Stimulated activated CD4-positive, alpha-beta T cell treated with anti-CD3 and anti-CD28 coated beads, TNF-alpha, amount 100 ng/mL, for 48 hours (primary cell): ENCODE measurements around the gene CACNA2D3.
"Not testable (repeated sequence)": the region's sequence is repeated elsewhere in the genome, so short reads cannot be mapped to it uniquely, and the experiment has no call there.

Source experiments
- DNase-seq, 3 donors: peaks; one replicate each; pipeline ENCODE4 v3.0.0-alpha.2; 2020; ENCODE audit warnings: low read depth in 3 of 3

CACNA2D3 gene

DNA sequence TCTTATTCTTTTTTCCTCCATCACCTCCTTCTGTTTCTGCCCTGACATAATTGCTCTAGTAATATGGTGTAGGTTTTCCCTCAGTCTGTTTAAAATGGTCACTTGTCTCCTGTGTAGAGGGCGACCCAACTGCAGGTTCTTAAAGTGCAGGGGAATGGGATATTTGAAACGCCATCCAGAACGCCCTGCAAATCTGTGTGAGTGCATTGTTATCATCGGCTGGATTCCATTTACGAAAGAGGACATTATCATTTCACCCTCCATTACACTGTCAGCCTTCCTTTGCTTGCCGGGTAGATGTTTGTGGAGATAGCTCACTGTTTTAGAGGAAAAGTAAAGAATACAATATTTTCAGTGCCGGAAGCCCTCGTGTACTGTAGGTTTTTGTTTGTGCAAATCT, 451.5 kb downstream of the CACNA2D3 start:
- DNase-seq, result no peak

DNA sequence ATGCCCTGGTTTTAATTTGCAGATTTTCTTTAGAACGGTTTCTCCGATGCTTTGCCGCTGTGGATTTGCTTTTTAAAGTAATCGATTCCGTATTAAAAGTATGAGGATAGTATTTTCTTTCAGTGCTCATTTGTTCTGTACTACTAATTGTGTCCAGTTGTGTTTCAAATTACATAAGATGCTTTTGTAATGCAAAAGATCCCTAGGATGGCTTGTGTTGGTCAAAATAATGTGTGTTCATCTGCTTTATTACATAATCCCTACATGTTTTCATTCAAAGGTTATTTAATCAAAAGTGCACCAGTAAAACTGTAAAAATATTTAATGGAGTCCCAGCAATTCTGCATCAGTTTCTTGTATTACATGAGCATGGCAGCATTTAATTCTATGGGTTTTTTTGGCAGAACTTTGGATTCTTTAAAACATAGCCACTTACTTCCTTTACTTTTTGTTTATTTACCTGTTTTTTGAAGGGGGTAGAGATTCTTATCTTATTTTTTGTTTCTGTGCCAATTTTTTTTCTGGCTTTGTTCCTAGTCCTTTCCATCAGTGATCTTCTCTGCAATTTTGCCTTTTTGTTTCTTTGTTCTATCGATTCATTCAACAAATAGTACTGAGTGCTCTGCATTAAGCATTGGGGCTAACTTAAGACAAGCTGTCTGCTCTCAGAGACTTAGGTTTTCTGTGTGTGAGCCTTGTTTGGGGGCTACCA, 452.7 kb downstream of the CACNA2D3 start:
- DNase-seq, result no peak

DNA sequence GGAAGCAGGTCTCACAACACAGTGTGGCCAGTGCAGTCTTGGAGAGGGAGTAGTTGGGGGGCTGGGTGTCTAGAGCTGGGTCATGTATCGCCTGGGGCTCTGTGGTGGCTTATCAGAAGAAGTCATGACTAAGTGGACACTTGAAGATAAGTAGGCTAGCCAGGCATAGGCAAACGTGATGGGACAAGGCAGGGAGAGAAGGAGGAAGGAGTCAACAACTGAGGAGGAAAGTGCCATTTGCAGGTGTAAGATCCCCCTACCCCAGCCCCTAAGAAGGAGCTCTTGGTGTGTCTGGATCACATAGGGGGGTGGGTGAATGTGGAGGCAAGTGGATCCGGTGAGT, 453.2 kb downstream of the CACNA2D3 start:
- no peak for DNase-seq

DNA sequence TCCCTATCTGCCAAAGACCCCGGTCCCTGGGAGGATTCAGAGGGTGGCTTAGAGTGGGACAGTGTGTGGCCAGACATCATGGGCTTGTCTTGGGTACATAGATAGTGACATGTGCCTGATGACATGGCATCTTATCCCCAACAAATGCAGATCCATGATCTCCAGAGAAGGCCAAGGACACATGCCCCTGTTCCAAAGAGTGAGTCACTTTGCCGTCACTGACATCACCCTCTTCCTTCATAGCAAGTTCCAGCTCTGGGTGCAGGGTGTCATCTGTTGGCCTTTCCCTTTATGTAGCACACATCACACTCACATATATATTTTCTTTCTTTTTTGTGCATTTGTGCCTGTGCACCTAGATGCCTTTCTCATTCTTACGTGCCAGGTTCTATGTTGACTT, 455.0 kb downstream of the CACNA2D3 start:
- no peak for DNase-seq

DNA sequence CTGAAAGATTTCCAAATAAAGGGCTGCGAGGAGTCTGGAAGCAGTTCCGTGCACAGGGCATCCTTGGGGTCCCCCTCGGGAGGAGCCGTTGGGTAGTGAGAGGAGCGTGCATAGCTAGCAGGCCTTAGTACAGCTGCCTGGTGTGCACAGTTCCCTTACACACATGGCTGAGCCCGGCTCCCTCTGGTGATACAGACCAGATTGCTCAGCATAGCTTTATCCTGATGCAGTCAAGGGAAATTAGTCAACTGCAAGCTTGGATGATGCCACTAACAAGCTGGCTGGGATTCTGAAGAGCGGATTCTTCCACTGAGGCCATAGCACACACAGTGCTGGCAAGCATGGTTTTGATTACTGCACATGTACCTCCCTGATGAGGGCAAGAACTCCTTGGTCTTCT, 456.1 kb downstream of the CACNA2D3 start:
- no peak for DNase-seq

DNA sequence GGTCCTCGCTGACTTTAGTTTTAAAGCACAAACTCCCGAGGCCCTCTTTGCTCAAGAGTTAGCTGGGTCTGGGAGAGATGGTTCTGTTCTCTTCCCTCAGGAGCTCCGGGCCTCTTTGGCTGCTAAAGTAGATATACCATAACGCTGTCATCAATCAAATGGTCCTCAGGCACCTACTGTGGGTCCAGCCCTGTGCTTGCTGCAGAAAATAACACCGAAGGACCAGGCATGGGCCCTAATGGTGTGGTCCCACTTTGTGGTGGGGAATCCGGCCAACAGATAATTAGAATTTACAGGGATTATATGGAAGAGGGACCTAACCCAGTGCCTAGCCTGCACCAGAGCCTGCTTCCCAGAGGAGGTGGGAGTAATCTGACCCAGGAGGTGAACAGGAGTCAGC, 458.1 kb downstream of the CACNA2D3 start:
- no peak for DNase-seq

DNA sequence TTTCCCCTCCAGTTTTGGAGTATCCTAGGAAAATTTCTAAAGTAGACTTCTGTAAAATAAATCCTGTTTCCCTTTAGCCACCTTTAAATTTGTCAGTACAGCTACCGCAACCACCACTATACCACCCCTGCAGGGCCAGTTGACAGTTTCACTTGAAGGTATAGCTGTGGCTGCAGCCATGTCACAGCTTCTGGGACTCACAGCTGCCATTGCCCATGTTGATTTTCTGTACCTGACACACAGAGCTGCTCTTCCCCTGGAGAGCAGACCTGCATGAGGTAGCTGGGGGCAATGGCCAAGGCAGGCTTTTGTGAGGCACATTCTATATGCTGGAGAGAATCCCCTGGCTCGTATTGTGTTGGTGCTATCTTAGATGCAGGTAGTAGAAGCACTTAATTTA, 460.1 kb downstream of the CACNA2D3 start:
- DNase-seq, result no peak

DNA sequence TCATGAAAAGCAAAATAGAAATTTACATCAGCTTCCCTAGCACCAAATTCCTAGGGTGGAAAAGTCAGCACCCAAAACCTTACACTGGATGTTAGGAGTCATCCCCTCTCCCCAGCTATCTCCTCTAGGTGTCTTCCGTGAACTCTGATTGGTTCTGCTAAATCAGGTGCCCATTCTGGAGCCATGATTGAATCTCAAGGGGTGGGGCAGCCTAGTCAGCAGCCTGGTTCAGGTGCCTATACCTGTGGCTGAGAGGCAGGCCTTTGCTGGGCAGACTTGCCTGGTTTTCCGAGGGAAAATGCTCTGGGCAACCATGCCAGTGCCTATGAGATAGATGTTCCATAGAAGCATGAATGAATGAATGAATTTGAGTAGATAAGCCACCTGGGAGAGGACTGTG, 468.8 kb downstream of the CACNA2D3 start:
- no peak for DNase-seq

DNA sequence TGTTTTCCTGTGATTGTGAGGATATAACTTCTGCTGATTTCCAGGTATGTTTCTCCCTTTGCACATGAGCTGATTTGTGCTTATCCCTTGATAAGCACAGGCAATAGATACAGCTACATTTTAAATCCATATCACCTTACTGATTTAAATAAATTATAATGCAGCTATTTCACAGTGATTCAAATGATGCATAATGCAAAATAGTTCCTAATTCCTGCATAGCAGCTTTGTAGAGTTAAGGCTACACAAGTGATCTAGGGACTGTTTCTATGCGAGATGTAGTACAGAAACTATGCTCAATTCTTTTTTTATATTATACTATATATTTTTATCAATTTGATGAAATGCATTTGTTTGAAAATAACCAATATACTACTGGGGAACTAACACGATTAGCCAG, 471.3 kb downstream of the CACNA2D3 start:
- DNase-seq, result no peak

DNA sequence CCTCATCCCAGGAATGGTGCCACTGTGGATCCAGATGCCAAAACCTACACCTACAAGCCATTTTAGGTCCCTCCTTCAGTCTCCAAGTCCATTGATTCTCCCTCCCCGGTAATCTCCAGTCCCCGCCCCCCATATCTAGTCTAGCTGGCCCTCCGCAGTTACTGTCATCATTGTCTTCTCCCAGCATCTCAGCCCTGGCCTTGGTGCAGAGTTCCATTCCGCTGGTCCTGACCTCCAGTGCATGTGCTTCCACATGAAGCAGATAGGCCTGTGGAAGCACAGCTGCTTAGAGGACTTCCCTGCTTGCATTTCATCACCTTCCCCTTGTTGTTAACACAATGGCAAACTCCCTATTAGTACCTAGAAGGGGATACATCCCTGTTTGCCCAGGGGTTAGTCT, 473.7 kb downstream of the CACNA2D3 start:
- DNase-seq, result no peak

DNA sequence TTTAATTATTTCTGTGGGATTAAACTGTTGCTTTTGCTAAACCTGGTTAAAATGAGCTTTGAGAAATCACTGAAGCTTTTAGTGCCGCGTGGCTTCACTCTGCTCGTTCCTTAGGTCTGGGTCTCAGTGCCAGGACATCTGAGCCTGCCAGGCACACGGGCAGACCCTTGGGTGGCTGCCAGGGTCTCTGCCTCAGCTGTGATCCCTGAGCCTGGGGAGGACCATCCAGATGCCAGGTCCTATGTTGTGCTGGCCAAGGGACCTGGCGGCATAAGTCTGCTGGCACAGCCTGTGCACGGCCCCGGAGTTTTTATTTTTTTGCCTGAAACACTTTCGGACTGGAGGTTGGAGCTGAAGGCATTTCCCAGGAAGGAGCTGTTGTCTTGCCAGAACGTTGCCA, 477.4 kb downstream of the CACNA2D3 start:
- no peak for DNase-seq

DNA sequence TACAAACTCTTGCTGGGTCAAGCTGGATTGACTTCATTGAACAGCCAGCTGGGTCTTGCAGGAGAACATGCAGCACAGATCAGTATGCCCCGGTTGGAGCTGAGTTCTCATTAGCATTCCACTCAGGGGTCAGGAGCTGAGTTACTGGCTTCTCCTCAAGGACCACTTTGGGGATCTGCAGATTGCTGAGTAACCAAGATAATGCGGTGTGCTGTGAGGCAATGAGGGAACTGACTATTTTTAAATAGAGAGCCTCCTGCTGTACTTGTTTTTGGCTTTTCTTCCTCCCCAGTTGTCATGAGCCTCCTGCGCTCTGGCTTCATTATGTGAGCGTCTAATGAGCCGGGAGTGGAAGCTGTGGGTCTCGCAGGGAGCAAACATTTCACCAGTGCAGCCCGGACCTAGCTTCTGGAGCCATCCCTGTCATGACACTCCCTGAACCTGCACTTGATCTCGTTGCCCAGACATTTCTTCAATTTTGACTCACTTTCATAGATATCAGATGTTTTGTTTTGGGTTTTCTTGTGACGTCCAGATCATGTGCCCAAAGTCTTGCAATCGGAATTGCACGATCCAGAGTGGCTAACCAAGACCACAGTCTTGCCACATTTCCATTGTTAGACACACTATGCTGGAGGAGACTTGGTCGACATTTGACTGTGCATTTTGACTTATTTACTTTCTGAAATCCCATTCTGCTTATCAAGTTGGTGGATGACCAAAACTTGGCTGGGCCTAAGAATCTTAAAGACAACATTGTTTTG, 478.3 kb downstream of the CACNA2D3 start:
- no peak for DNase-seq

DNA sequence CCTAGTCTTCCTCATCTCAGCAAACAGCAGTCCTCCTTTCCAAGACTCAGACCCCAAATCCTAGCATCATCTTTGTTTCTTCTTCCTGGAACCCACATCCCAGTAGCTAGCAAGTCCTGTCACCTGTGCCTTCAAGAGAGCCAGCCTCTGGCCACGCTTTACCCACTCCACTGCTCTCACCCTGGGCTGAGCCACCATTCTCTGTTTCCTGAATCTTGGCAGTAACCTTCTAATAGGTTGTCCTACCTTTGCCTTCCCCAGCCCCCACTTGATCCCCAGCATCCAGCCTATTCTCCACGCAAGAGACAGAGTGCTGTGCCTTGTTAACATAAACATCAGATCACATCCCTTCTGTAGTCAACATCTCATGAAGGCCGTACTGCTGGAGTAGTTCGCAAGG, 482.1 kb downstream of the CACNA2D3 start:
- DNase-seq, result no peak

DNA sequence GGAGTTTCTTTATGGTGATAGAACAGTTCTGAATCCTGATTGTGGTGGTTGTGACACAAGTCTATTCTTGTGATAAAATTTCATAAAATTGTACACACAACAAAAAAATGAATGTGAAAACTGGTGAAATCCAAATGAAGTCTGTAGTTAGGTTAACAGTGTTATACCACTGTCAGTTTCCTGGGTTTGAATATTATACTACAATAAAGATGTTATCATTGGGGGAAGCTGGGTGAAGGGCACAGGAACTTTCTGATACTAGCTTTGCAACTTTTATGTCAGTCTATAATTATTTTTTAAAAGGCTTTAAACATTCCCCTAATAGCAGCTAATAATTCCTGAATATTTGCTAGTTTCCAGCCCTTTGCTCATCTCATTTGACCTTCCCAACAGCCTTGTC, 485.7 kb downstream of the CACNA2D3 start:
- no peak for DNase-seq

DNA sequence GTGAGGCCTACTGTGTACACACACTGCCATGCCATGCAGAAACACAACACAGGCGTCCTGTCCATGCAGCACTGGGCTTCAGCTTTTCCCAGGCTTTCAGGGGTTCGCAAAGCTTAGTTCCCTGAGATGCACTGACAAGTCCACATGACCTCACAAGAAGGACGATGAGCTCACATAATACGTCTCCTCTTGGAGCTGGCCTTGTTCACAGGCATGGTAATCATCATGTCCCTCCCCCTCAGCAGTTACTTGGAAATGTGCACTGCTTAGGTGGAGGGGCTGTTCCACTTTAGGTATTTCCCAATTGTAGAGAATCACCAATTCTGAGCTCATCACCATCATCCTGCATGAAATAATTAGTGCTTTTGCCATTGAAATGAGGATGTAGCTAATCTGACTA, 496.7 kb downstream of the CACNA2D3 start:
- DNase-seq, result no peak

DNA sequence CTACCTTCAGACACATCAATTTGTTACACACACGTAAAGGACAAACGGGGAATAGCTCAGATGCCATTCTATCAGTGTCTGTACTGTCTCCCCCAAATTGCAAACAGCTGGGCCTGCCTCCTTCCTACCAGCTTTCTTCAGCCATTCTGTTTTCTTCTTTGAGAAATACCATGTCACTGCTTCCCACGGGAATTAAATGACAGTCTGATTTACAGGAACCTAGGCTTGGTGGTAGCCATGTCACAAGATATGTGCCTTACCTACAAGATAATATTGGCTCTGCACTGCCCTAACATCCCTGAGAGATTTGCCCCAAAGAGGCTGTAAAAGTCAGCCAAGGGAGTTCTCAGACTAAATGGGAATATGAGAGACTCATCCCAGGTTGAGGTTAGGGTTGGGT, 497.2 kb downstream of the CACNA2D3 start:
- DNase-seq, result no peak

DNA sequence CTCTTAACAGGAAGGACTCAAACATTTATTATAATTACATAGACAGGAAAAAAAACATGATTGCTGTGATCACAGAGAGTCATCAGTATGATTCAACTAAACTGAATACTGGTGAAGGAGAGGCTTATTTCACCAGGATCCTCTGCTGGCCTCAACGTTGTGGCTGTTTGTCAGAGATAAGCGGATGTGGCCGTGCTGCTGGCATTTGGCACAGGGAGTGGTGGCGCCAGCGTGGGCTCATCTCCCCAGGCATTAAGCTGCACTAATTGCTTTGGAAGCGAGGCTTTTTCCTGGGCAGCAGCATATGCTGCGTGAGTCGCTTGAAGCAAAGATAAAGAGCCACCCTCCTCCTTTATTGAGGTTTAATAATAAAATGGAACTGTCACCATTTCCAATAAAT, 498.8 kb downstream of the CACNA2D3 start:
- no peak for DNase-seq

DNA sequence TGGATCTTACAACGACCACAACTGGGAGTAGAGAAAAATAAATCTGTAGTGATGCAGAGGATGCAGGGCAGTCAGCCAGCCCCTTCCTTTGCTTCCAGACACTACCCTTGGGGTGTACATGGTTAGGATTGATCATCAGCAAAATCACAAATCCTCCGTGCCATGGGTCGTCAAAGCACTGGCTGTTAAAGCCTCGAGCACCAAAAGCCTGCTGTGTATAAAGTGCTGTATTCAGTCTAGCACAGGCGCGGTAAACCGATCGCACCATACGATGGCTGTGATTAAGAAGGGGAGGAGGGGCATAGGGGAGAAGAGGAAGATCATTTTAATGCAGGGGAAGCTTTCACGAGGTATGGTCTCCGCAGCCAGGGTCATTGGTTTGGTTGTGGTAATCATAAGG, 500.3 kb downstream of the CACNA2D3 start:
- DNase-seq, result no peak

DNA sequence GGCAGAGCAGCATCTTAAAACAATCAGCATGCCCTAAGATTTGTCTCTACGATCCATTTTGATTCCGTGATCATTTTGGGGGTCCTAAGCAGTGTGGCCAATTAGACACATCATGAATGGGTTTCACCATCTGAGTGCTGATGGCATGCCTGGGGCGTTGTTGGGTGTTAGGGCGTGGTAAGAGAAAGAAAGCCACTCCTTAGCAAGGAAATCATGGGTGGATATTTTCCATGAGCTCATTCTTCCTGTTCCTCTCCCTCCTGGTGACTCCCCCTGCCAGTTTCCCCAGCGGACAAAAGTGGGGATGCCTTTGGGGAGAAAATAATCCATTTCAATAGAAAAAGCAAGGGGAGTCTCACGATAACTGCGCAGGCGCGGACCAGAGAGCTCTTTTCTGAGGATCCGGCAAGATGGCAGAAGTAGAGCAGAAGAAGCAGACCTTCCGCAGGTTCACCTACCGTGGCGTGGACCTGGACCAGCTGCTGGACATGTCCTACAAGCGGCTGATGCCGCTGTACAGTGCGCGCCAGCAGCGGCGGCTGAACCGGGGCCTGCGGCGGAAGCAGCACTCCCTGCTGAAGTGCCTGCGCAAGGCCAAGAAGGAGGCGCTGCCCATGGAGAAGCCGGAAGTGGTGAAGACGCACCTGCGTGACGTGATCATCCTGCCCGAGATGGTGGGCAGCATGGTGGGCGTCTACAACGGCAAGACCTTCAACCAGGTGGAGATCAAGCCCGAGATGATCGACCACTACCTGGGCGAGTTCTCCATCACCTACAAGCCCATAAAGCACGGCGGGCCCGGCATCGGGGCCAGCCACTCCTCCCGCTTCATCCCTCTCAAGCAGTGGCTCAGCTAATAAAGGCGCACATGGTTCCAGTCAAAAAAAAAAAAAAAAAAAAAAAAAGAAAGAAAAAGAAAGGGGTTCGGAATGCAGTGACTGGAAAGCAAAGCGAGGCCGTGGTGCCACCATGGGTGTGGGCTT, 503.7 kb downstream of the CACNA2D3 start:
- no peak for DNase-seq

DNA sequence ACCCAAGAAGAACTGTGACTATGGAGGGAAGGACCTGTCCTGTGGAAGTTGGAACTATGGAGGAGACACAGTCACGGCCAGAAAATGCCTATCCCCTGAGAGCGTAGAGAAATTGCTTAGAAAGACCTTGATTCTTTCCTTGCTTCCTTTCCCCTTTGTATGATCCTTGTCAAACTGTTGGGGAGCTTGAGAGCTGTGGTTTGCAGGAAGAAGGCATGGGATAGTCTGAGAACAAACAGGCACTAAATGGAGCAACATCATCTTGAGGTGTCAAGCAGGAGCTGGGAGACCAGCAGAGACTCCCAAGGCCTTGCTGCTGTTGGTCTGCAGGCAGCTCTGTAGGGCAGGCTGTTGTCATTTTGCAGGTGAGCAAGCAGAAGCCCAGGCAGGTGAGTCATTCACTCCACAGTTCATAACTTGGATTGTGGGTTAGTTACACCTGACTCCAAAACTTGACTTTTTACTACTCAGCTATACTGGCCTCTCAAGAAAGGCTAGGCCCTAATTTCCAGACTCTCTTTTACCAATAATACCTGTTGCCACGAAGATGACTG, 506.6 kb downstream of the CACNA2D3 start:
- DNase-seq, result no peak

DNA sequence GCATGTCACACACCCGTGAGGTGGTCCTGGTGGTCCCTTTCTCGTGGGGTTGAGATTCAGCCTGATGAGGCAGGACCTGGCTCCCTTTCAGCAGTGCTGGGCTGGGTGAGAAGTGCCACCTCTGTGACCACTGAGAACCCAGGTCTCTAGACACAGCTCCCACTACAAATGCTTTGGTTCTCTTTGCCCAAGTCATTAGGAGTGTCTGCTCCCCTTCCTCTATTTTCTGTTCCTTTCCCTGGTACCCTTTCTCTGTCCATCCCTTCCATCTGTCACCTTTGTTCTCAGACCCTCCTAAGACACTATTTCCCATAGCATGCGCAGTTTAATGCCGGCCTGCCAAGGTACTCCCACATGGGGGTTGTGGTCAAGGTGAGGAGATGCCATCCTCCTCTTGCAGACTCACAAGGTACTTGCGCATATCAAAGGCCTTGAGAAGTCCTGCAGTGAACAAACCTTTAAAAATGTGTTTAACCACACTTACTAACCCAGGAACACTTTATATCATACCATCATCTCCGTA, 507.8 kb downstream of the CACNA2D3 start:
- DNase-seq, result no peak

DNA sequence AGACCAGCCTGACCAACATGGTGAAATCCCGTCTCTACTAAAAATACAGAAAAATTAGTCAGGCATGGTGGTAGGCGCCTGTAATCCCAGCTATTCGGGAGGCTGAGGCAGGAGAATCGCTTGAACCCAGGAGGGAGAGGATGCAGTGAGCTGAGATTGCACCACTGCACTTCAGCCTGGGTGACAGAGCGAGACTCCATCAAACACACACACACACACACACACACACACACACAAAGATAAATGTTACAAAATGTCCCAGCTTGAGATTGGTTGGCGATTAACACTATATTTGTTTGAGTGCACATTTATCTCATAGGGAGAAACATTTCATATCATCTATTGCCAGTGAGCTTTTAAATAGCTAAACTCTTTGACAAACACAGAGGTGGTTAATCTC, 508.6 kb downstream of the CACNA2D3 start:
- DNase-seq, result not testable (repeated sequence)
